Thyroid gland (tissue), 4 donors: ENCODE results near the gene NFXL1.

Experiments used
- CTCF ChIP-seq, 6 experiments: fragments of 200-600 bp in 3 of 6; fragments of 450-650 bp in 3 of 6; sonication (generic) in 3 of 6; IDR thresholded peaks; one replicate each; pipeline ENCODE4 v1.5.1; 2016 to 2019; ENCODE audit warnings: antibody characterized with exemption in 6 of 6, mild to moderate bottlenecking in 2 of 6, inconsistent platforms in 1 of 6, moderate library complexity in 1 of 6
- POLR2A ChIP-seq, 2 donors: fragments of 450-650 bp; IDR thresholded peaks; one replicate each; pipeline ENCODE4 v1.6.1; 2017; ENCODE audit warnings: antibody characterized with exemption in 2 of 2, mild to moderate bottlenecking in 2 of 2, moderate library complexity in 1 of 2

- no peak for TF ChIP-seq CTCF (IDR thresholded peaks at IDR 0.05)
- TF ChIP-seq POLR2A (IDR thresholded peaks at IDR 0.05), result no peak
Measured at GRCh38 chr4:47954677-47955076, 40.3 kb upstream of the NFXL1 start.
